ENCODE results near the gene IFT25.
"Not testable (repeated sequence)": the region's sequence is repeated elsewhere in the genome, so short reads cannot be mapped to it uniquely, and the experiment has no call there.

The IFT25 gene

GRCh38 chr1:53889304-53890298, 55.9 kb downstream of the IFT25 start, which contains the start of gene YIPF1:
Gene YIPF1 (minus strand): TSS chr1:53889797. CDS start chr1:53888937, 860 bp downstream.
- DNase-seq (ENCODE audit: low spot score): peak; percentile 84

GRCh38 chr1:53888681-53889080, 56.8 kb downstream of the IFT25 start:
- DNase-seq (ENCODE audit: low spot score): no peak

GRCh38 chr1:53883600-53883999, 61.9 kb downstream of the IFT25 start:
- DNase-seq (ENCODE audit: low spot score): not testable (repeated sequence)

- DNase-seq (ENCODE audit: low spot score): not testable (repeated sequence)
These were observed 63.6 kb downstream of the IFT25 start for GRCh38 chr1:53881853-53882252.

GRCh38 chr1:53878492-53879105, 66.9 kb downstream of the IFT25 start:
- peak; percentile 59 for DNase-seq (ENCODE audit: low spot score)

GRCh38 chr1:53875150-53875549, 70.3 kb downstream of the IFT25 start:
- not testable (repeated sequence) for DNase-seq (ENCODE audit: low spot score)

- no peak for DNase-seq (ENCODE audit: low spot score)
These were observed 73.6 kb downstream of the IFT25 start for GRCh38 chr1:53871773-53872484.

Data from SW480 (cell line).